ENCODE data around the gene KCTD15.

Gene KCTD15, protein sequence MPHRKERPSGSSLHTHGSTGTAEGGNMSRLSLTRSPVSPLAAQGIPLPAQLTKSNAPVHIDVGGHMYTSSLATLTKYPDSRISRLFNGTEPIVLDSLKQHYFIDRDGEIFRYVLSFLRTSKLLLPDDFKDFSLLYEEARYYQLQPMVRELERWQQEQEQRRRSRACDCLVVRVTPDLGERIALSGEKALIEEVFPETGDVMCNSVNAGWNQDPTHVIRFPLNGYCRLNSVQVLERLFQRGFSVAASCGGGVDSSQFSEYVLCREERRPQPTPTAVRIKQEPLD

DNA sequence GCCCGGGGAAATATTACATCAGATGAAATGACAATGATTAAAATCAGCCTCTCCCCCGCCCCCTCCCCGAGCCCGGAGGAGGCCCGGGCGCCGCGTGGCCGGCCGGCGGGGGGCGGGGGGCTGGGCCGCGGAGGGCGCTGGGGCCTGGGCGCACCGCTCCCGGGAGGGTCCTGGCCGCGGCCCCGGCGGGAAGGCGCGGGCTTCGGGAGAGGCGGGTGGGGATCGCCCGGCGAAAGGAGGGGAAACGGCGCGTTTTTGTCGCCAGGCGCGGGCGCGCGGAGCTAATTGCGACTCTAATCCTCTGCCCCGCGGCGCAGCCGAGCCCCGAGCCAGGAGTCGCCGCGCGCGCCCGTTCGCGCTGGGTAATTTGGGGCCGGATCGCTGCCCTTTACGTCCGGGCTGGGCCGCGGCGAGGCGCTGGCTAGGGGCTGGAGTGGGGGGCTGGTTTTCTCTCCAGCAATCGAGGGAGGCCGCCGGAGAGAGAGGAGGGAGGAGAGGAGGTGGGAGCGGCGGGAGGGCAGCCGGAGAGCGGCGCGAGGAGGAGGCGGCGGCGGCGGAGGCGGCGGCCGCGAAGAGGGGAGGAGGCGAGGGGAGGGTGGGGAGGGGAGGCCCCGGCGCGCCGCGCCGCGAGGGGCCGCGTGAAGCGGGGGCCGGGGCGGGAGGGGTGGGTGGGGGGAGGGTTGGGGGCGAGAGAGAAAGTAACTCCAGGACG is at the start of gene KCTD15:
Gene KCTD15 (plus strand): TSS at position 707 of the 712 bp plus-strand sequence. CDS start 3,585 bp downstream, outside the sequence.
- no peak for DNase-seq (ENCODE audit: low read depth in 2 of 2)

DNA sequence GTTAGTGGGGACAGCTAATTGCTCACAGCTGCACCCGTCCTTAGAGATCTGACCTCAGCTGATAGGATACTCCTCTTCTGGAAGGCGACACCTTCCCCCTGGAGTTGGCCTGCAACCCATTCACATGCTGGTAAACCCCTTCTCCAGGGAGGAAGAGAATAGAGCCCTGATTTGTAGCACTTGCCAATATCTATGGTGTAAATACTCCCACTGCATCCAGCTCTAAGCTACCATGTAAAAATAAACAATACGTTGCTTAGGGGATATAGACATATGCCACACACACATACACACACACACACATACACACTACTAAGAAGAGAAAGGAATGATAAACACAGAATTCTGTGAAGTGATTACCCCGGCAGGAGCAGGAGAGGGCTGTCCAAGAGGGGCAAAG is 49.4 kb upstream of the KCTD15 start:
- no peak for DNase-seq (ENCODE audit: low read depth in 2 of 2)

DNA sequence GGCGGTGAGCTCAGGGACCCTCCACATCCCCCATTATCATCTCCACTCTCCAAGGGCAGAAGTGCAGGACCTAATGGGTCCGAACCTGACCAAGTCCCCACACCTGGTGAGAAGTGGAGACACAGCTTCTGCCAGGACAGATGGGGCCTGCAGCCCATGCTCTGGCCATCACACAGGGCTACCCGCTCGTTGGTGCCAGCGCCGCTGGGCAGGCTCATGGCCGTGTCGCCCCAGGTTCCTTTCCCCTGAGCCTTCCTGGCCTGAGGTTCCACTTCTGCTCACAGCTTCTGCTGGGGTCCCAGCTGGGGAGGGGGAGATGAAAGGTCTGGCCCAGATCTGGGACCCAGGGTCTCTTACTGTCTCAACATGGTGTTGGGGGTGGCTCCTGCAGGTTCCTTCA is 48.4 kb upstream of the KCTD15 start:
- no peak for DNase-seq (ENCODE audit: low read depth in 2 of 2)

DNA sequence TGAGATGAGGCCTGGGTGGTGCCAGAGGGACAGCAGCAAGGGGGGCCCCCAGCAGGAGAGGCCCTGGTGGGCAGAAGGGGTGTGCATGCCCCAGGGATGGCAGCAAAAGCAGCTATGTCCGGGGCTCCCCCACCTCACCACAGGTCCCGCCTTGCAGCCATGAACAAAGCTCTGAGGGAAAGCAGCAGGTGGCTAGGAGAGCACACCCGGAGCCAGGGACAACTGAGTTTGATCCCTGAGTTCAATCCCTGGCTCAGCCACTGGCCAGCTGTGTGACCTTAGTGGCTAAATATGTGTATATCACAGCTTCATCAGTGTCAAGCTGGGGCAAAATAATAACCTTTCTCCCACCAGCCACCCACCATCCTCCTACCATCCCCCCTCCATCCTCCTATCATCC is 47.7 kb upstream of the KCTD15 start:
- no peak for DNase-seq (ENCODE audit: low read depth in 2 of 2)

DNA sequence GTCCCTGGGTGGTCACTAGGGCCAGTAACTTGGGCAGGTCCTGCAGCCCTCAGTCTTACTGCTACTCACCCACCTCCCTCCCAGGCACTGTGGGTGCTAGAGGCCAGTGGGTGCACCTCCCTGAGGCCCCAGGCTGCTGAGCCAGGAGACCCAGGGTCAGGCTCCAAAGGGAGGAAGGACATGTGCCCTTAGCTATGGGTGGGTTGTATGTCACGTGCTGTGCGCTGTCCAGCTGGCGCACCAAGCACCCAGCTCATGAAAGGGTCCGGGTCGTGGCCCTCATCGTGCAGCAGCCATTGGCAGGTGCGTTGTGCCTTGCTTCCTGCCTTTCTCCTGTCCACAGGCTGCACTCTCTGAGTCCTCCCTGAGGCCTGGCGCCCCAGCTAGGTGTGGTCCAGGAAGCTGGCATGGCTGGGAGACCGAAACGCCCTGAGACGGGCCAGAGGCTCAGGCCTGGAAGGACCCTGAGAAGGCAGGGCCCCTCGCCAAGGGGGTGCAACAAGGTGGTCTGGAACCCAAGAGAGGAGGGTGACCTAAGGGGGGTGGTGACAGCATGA is 47.0 kb upstream of the KCTD15 start:
- no peak for DNase-seq (ENCODE audit: low read depth in 2 of 2)

DNA sequence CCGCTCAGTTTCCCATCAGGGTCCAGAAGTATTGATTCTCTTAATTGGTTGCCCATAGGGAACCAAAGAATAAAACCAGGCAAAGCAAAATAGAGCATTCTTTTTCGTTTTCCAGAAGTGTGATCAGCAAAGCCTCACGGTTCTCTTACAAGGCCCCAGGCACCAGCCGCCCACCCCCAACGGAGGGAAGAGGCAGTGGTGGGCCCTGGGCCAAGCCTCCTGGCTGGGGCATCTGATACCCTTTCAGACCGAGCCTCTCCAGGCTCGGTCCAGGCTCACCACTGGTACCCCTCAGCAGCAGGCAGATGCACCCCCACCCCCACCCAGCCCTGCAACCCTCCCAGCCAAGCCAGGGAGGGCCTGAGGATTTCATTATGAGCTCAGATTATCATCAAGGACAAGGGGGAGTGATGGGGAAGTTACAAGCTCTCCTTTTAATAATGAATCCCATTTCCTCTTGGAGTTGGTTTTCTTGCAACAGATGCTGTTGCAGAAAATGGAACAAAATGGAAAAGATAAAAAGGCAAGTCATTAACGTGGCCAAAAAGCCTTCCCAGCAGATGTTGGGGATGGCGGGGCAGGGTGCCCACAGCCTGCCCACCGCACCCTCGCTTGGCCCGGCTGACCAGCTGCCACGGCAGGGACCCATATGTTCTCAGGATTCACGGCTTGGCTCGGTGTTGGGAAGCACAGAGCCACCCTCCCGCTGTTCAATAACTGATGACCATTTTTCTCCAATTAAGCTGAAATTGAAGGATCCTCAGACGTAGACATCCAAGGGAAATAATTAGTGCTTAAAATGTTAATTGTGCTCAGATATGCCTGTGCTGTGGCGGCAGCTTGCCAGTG is 45.9 kb upstream of the KCTD15 start:
- DNase-seq (ENCODE audit: low read depth in 2 of 2) = no peak

DNA sequence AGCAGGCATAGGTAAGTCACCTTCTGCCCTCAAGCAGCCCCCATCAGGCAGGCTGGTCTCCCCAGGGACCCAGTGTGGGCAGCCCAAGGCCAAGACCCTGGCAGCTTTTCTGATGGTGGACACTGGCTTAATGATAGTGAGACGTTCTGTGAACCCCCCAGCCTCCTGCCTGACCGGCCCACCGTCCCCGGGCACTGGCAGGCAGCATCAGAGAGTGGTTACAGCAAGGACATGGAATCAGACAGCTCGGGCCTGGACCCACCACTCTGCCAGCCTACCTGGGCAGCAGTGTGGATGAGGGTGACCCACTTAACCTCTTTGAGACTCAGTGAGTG is 45.3 kb upstream of the KCTD15 start:
- no peak for DNase-seq (ENCODE audit: low read depth in 2 of 2)

DNA sequence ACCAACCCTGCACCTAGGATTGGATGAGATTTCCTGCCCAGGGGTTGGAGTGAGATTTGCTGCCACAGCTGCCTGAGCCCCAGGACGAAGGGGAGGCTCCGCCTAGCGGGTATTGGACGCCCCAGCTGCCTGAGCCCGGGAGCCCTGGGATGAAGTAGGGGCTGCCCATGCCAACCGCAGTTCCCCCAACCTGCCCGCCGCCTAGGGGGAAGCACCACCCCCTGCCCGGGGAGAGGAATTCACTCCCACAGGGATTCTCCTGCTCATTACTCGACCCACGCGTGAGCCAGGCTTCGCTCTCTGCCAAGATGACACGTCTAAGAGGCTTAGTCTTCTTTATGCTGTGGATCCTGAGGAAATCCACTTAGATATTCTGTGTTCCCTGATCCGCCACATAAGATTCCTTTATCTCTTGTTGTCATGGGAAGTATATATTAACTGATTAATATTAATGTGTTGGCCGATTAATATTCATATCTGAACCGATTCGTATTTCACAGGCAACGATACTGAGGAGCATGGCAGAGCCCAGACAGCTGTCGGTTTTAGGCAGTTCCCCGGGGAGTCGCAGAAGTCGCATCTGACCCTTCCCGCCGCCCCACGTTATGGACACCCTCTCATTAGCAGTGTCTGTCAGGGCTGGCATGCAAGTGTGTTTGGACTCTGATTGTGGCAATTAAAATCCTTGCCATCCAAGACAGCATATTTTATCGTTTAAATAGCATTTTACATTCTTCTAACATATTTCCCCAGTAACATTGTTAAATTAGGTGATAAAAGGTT is 44.5 kb upstream of the KCTD15 start:
- no peak for DNase-seq (ENCODE audit: low read depth in 2 of 2)

DNA sequence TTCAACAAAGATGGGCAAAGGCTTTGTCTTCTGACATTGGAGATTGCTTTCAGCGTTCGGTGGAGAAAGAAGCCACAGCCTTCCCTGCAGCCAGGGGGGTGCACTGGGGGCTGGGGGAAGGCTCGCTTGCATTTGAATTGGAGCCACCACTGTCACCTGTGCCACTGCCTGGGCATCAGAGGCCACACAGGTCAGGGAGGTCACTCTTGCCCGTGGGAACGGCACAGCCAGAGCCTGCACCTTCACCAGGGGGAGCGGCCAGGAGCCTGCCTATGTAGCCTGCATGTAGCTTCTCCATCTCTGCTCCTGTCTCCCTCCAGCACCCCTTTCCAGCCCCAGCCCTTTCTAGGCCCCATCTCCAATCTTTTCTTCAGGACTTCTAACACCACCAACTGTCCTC is 43.7 kb upstream of the KCTD15 start:
- no peak for DNase-seq (ENCODE audit: low read depth in 2 of 2)

DNA sequence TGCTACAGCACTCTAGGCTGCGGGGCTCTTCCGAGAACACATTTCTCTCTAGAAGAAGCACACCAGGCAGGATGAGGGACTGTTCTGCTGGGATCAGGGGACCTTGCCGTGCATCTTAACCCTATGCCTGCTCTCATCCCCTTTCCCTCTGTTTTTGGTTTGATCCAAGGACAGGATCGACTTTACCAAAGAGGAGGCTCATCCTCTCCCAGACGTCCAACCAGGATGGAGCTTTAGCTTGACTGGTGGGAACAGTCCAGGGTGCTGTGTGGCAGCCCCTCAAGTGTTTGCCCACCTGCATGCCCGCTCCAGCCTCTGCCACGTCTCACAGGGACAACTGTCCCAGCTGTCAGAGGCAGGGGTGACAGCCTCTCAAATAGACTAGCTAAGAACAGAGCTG is 42.3 kb upstream of the KCTD15 start:
- DNase-seq (ENCODE audit: low read depth in 2 of 2) = no peak

DNA sequence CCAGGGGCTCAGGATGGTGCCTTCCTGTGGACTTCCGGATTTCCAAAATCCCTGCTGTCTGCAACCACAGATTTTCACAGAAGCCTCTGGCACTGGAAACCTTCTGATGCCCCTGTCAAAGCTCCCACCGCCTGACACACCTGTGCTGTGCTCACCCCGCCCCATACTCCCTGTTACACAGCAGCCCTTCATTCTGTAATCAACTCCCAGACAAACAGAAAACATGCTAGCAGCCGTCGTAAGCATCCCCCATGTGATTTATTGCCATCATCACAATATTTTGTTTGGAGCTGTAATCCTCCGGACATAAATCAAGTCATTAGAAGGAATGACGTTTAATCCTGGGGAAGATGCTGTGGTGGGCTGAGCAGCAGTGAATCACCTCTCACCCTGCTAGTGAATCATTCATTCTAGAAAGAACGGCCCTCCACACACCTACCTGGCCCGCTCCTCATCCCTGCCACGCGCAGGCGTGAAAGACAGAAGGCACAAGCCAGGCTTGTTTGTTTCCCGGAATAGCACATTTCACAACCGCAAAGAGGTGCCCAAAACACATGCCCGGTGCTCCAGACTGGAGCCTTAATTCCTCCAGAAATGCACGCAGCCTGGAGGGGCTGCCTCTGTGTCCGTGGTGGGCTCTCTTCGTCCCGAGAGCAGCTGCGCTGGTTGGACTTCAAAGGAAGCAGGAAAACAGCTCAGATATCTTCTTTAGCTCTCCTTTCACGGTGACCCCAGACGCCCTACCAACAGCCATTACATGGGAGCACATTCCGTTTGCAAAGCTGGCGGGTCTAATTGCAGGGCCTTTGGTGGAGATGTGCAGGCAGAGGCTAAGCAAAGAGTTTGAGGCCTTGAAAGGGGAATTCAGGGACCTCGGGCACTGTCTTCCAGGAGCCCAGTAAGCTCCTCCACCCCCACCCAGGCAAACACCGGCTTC is 41.3 kb upstream of the KCTD15 start:
- no peak for DNase-seq (ENCODE audit: low read depth in 2 of 2)

DNA sequence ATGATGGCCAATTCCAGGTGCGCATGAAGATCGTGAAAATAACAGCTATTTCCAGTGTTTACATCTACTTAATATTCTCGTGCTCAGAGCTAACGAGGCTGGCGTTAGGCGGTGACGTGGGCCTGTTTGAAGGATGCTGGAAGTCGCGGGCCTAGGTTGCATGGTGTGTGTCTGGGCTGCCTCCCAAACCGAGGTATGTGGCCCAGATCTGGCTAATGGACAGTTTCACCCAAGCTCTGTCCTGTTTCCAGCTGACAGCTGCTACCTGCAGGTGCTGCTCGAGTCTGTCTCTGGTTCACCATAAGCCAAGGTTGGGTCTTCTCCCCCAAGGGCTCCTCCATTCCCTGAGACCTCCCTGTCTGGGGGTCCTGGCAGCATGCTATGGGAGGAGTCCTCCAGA is 40.5 kb upstream of the KCTD15 start:
- no peak for DNase-seq (ENCODE audit: low read depth in 2 of 2)

DNA sequence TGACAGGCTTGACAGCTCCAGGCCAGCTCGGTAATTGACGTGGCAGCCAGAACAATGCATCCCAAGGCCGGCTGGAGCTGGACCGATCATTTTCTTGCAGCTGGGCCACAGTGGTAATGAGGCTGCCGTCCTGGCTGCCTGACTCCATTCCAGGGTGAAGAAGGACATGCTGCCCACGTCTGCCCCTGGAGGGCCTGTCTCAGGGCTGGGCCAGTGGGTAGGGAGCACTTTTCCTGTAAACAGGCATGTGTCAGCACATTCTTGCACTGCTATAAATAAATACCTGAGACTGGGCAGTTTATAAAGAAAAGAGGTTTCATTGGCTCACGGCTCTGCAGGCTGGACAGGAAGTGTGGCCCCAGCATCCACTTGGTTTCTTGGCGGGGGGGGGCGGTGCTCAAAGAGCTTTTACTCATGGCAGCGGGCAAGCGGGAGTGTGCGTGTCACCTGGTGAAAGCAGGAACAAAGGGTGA is 38.1 kb upstream of the KCTD15 start:
- no peak for DNase-seq (ENCODE audit: low read depth in 2 of 2)

DNA sequence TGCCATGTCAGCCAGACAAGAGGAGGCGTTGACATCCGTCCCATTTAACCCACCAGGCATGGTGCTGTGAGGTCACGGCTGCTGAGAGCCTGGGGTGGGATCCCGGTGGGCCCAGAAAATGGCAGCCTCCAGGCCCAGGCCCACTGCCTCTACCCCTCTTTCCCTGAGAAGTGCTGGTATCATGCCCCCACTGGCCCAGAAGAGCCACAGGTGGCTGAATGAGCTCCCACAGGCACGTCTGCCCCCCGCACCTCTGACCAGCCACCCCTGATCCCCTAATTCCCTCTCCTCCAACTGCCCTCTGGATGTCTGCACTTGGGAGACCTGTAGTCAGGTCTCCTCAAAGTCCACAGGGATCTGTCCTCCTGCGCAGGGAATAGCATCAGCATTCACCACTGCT is 37.3 kb upstream of the KCTD15 start:
- DNase-seq (ENCODE audit: low read depth in 2 of 2) = no peak

DNA sequence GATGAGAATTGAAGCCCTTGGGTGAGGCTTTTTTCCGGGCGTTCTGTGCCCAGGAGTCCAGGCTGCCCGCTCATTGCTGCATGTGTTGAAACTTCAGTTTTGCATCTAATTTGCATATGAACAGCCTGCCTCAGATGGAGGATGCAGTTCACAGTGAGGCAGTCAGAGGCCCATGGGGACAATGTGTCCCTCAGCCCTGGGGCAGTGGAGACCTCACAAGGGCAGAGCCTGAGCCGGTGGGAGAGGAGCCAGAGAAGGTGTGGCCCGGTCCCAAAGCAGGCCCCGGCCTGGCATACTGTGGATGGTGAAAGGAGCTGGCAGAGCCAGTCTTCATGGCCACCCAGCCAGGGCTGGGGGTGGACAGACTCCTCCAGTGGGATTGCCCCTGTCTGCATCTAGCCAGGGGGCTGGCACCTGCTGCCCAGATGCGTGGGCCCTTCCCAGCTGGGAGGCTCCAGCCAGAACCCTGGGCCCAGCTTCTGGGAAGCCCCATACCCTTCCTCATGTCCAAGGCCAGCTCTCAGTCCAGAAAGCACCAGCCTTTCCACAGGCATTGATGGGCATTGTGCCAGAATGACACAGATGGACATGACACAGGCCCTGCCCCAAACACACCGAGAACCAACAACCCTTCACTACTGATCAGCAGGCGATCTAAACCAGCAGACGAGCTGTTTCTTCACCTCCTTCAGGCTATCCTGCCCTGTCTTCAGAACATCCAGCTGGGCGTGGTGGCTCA is 32.9 kb upstream of the KCTD15 start:
- DNase-seq (ENCODE audit: low read depth in 2 of 2) = no peak

DNA sequence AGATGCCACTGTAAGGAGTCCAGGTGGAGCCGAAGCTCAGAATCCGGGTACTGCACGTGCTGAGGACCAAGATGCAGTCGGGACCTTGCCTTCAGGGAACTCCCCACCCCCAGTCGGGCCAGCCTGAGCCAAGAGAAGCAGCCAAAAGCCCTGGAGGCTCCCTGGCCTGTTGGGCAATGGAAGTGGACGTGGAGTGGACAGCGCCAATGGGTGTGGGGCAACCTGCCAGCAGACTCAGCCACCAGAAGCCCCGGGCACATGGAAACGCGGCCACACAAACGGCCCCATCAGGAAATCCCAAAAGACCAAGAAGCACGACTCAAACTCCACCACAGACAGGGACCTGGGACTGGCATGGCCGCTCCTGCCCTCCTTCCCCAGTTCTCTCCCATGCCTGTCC is 30.0 kb upstream of the KCTD15 start:
- DNase-seq (ENCODE audit: low read depth in 2 of 2) = no peak

DNA sequence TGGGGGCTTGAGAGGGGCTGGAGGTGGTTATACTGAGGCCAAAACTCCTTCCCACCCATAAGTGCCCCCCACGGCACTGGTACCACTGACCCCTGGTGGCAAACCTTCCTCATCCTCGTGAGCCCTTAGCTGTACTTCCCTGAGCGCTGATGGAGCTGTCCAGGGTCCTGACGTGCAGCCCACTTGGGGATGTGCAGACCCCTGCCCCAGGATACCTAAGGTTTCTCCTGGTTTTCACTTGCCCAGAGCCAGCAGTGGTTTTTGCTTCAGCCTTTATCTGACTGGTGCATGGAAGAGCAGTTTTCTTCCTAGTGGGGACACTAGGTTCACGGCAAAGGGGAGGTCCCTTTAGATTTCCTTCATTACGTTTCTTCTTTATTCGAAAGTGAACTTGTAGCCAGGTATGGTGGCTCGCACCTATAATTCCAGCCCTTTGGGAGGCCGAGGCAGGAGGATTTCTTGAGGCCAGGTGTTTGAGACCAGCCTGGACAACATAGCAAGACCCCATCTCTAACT is 28.7 kb upstream of the KCTD15 start:
- no peak for DNase-seq (ENCODE audit: low read depth in 2 of 2)

DNA sequence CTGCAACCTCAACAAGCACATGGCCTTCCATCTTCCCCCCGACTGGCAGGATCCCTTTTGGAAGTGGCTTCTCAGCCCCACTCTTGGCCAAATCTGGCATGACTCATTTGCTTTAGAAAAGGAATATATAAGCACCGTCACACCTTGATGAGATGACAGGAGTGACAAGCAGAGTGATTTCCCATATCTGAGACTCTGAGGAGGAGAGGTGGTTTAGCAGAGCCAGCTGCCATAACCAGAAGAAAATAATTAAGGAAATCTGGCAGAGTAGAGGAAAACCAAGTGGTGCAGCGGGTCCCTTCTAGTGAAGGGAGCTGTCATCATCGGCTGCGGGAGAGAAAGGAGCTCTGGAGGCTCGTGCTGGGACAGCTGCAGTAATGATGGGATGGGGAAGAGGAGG is 27.5 kb upstream of the KCTD15 start:
- DNase-seq (ENCODE audit: low read depth in 2 of 2) = no peak

DNA sequence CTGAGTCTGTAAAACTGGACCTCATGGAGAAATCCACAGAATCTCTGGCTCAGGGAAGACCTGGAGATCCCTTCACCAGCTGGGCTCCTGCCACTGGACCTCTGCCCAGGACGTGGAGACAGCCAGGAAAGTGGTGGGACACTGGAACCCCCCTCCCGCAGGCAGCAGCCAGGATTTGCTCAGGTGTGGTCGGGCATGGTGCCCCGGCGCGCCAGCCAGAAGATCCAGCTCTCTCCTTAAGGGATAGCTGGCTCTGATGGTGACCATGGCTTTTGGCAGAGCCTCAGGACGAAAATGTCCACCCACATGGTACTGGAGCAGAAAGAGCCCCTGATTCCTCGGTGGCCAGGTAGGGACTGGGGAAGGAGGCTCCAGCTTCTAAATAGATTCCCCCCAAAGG is 26.6 kb upstream of the KCTD15 start:
- no peak for DNase-seq (ENCODE audit: low read depth in 2 of 2)
